Right lobe of liver (tissue), 6 donors: ENCODE results near the gene SLC25A13. TPM values are rescaled to one million over a fixed set of nuclear protein-coding genes. Genes with fewer than 3 reads are reported as not detected.

Experiments
- ATAC-seq, 4 donors: fragments of 200-7000 bp; cut with Tn5 transposase; one replicate each; pipeline ENCODE4 v1.9.1; 2020; ENCODE audit warnings: mild to moderate bottlenecking in 4 of 4, moderate library complexity in 4 of 4
- DNase-seq, 3 donors: peaks; one replicate each; pipeline ENCODE4 v3.0.0-alpha.2; 2020
- H3K27ac ChIP-seq, 3 donors: fragments of 200-600 bp; one replicate each; pipeline ENCODE4 v1.8.0; 2022
- H3K27me3 ChIP-seq, 2 donors: fragments of 200-600 bp; one replicate each; pipeline ENCODE4 v1.8.0; 2022
- H3K36me3 ChIP-seq, 4 donors: fragments of 200-600 bp; sonication (generic) in 1 of 4; one replicate each; pipeline versions ENCODE4 v1.5.1 to v1.8.0; 2017 to 2022; ENCODE audit warnings: control low read depth in 1 of 4
- H3K4me1 ChIP-seq, 4 donors: fragments of 200-600 bp; sonication (generic) in 1 of 4; one replicate each; pipeline versions ENCODE4 v1.5.1 to v1.8.0; 2017 to 2022; ENCODE audit warnings: control low read depth in 1 of 4
- H3K4me3 ChIP-seq, 3 donors: fragments of 200-600 bp; one replicate each; pipeline ENCODE4 v1.8.0; 2022
- H3K9me3 ChIP-seq, 4 donors: fragments of 200-600 bp; sonication (generic) in 1 of 4; one replicate each; pipeline versions ENCODE4 v1.5.1 to v1.8.0; 2017 to 2022; ENCODE audit warnings: control low read depth in 1 of 4
- POLR2A ChIP-seq: fragments of 450-650 bp; IDR thresholded peaks from one replicate; pipeline ENCODE4 v1.6.1; 2017; ENCODE audit warnings: antibody characterized with exemption, mild to moderate bottlenecking
- WGBS: methylation state at CpG from one replicate; pipeline ENCODE4 v1.1.6; 2018; ENCODE audit warnings: low coverage, low lambda C conversion rate; ENCODE audit not compliant: insufficient coverage; ENCODE audit errors: missing lambda C conversion rate; 5-methylcytosine and 5-hydroxymethylcytosine counted together
- intact Hi-C, 2 donors: fragments of 100-400 bp; cut with DNase I; formaldehyde crosslinking; loops; one replicate each; pipeline versions ENCODE4 v1.11.2 to v1.14.1; 2022
- total RNA-seq, 6 experiments: library from RNA; depleted of rRNA in 2 of 6; stranded (reverse); fragments of >200 nt in 2 of 6; fragmentation: NEBNext Ultra II Directional in 3 of 6; extraction: Animal tissue kit (Norgen Biotek cat#: 25700) in 3 of 6; gene quantifications; one replicate each; pipeline versions ENCODE4 v1.1.0 to v1.2.4, GENCODE V29; 2016 to 2023
- TF ChIP-seq, protein P1 (sequence below), 4 donors: fragments of 200-600 bp in 3 of 4; fragments of 450-650 bp in 1 of 4; IDR thresholded peaks; one replicate each; pipeline versions ENCODE4 v1.5.1 to v1.8.0; 2016 to 2022; ENCODE audit warnings: antibody characterized with exemption in 4 of 4, mild to moderate bottlenecking in 2 of 4
- donor health status: DM: no; HTN: yes; CAD: no.
- donor health status: DM: no; HTN: no; CAD: no.
- donor health status: DM: no; HTN: no; CAD: no.
- donor health status: DM: no; HTN: yes; CAD: no.
- donor health status: DM: no; HTN: yes; CAD: no.

SLC25A13 gene
- total RNA-seq, 6 experiments from 2014 or later, result 54.5 to 110 (median 83.0) TPM

DNA sequence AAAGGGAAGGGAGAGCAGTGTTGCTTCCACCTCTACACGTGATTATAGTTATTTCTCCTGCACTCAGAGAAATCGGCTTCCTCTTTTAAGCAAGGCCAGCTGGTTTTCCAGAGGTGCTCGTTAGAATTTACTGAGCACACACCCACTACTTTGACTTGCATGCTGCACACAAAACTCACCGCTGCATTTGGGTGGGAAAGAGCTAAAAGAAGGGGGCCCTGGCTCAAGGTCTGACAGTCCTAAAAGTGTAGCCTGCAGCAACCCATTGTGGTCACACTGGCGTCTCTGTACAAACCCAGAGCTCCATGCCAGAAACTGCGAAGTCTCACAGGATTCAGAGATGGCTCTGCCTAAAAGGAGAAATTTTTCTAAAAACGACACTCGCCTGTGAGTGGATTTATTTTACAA lies 133.7 kb downstream of the SLC25A13 start:
- Histone ChIP-seq H3K27me3 (no peaks in the 10 kb centered on the region), H3K4me1 (peaks cover 0 to 15% (median 7%) of the 10 kb centered on the region in 4 donors), H3K9me3 (no peaks in the 10 kb centered on the region), H3K4me3 (no peak overlapping the region), H3K36me3 (peaks cover 0 to 54% (median 25%) of the 10 kb centered on the region in 4 donors), H3K27ac (peak overlapping the region in 1 of 3 donors; percentile 56)
- 63% methylated on average over 8 of the region's 8 CpGs for WGBS
- intact Hi-C loops, result no loop called here
- no peak for TF ChIP-seq POLR2A
- TF ChIP-seq, protein P1, sequence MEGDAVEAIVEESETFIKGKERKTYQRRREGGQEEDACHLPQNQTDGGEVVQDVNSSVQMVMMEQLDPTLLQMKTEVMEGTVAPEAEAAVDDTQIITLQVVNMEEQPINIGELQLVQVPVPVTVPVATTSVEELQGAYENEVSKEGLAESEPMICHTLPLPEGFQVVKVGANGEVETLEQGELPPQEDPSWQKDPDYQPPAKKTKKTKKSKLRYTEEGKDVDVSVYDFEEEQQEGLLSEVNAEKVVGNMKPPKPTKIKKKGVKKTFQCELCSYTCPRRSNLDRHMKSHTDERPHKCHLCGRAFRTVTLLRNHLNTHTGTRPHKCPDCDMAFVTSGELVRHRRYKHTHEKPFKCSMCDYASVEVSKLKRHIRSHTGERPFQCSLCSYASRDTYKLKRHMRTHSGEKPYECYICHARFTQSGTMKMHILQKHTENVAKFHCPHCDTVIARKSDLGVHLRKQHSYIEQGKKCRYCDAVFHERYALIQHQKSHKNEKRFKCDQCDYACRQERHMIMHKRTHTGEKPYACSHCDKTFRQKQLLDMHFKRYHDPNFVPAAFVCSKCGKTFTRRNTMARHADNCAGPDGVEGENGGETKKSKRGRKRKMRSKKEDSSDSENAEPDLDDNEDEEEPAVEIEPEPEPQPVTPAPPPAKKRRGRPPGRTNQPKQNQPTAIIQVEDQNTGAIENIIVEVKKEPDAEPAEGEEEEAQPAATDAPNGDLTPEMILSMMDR (IDR thresholded peaks at IDR 0.05), result no peak
- no peak for DNase-seq
- ATAC-seq, result no peak

DNA sequence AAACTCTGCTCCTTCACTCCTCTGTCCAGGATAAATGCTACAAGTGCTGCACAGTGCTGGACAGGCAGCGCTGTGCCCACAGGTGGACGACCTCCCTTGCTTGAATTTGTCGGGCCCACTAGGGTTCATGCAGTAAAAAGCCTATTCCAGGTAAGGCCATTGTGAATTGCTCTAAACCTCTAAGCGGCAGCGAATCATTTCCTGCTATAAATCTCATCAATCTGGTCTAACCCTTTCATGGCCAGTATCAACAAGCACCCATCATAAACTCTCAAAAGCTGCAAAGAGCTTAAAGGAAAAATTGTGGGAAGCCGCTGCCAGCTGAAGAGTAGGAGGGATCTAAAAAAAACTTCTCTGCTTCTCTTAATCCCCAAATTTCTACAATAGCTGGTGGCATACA lies 134.2 kb downstream of the SLC25A13 start:
- Histone ChIP-seq H3K9me3 (no peaks in the 10 kb centered on the region), H3K4me3 (no peak overlapping the region), H3K27me3 (no peaks in the 10 kb centered on the region), H3K27ac (no peak overlapping the region), H3K36me3 (peaks cover 0 to 53% (median 25%) of the 10 kb centered on the region in 4 donors), H3K4me1 (peaks cover 0 to 20% (median 7%) of the 10 kb centered on the region in 4 donors)
- intact Hi-C loops, result no loop called here
- TF ChIP-seq, protein P1 (IDR thresholded peaks at IDR 0.05), result no peak
- TF ChIP-seq POLR2A, result no peak
- WGBS, result 74% methylated on average over 6 of the region's 6 CpGs
- ATAC-seq, result no peak
- DNase-seq, result no peak

GRCh38 chr7:96184783-96185182 lies 137.1 kb downstream of the SLC25A13 start:
- H3K36me3 ChIP-seq, result peaks cover 0 to 43% (median 14%) of the 10 kb centered on the region in 4 donors
- H3K4me1 ChIP-seq, result peaks cover 0 to 24% (median 6%) of the 10 kb centered on the region in 4 donors
- TF ChIP-seq POLR2A, result no peak
- TF ChIP-seq, protein P1 (IDR thresholded peaks at IDR 0.05), result no peak
- H3K9me3 ChIP-seq, result no peaks in the 10 kb centered on the region
- no peaks in the 10 kb centered on the region for H3K27me3 ChIP-seq
- intact Hi-C loops, result no loop called here
- DNase-seq (no peak), ATAC-seq (no peak)
- H3K4me3 ChIP-seq, result no peak overlapping the region
- 74% methylated on average over 2 of the region's 2 CpGs for WGBS
- H3K27ac ChIP-seq, result no peak overlapping the region

- Histone ChIP-seq H3K36me3 (peaks cover 0 to 40% (median 14%) of the 10 kb centered on the region in 4 donors), H3K4me3 (no peak overlapping the region), H3K27me3 (no peaks in the 10 kb centered on the region), H3K9me3 (no peaks in the 10 kb centered on the region), H3K4me1 (peaks cover 0 to 10% (median 0%) of the 10 kb centered on the region in 4 donors), H3K27ac (no peak overlapping the region)
- peak; percentile 45 to 60 (median 51) for ATAC-seq
- no peak for TF ChIP-seq POLR2A
- TF ChIP-seq, protein P1 (IDR thresholded peaks at IDR 0.05), result peak in 2 of 4 donors; percentile 12 to 14
- DNase-seq, result no peak
- intact Hi-C loops, result no loop called here
- 89% methylated on average over 5 of the region's 5 CpGs for WGBS
Measured at GRCh38 chr7:96183163-96183670, 138.7 kb downstream of the SLC25A13 start.
